ENCODE data around the gene CLIC4. TPM values are rescaled to one million over a fixed set of nuclear protein-coding genes. Genes with fewer than 3 reads are reported as not detected.

CLIC4 gene
- total and polyA plus RNA-seq, 10 donors = 17.0 to 99.6 (median 71.2) TPM

DNA sequence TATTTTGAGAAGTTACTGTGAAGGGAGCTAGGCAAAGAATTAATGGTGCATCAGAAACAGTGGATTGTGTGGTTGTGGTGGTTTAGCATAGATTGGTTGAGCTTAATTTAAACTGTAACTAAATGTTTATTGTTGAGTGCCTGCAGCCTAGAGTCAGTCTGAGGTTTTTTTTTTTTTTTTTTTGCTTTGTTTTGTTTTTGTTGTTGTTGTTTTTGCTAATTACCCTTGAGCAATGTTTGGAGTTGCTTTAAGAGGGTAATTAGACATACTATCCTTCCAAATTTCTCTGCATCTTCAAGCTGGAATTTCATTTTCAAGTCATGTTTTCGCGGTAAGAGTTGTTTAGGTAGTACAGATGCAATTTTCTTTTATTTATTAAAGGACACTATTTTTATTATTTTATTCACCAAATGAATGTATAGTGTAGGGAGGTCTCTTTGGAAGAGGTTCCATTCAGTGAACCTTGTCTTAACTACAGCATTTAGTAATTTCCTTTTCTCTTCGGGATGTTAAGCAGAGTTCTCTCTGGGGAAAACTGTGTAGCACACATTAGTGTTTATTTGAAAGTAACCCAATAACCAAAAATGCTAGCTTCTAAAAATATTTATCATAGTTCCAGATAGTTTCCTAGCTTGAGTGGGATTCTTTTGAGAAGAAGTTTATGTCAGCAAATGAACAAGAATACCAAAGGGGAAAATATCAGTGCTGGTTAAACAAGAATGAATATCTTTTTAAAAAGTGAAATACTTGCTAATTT lies 82.3 kb downstream of the CLIC4 start:
- Histone ChIP-seq H3K9me3 (no peaks in the 10 kb centered on the region), H3K27me3 (replicated peaks in 1 of 7) (no peaks in the 10 kb centered on the region), H3K4me1 (peaks cover 0 to 78% (median 26%) of the 10 kb centered on the region in 6 donors), H3K36me3 (peaks cover 0 to 6% (median 0%) of the 10 kb centered on the region in 6 donors), H3K27ac (no peak overlapping the region), H3K4me3 (no peak overlapping the region)
- TF ChIP-seq, protein P1, sequence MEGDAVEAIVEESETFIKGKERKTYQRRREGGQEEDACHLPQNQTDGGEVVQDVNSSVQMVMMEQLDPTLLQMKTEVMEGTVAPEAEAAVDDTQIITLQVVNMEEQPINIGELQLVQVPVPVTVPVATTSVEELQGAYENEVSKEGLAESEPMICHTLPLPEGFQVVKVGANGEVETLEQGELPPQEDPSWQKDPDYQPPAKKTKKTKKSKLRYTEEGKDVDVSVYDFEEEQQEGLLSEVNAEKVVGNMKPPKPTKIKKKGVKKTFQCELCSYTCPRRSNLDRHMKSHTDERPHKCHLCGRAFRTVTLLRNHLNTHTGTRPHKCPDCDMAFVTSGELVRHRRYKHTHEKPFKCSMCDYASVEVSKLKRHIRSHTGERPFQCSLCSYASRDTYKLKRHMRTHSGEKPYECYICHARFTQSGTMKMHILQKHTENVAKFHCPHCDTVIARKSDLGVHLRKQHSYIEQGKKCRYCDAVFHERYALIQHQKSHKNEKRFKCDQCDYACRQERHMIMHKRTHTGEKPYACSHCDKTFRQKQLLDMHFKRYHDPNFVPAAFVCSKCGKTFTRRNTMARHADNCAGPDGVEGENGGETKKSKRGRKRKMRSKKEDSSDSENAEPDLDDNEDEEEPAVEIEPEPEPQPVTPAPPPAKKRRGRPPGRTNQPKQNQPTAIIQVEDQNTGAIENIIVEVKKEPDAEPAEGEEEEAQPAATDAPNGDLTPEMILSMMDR (IDR thresholded peaks at IDR 0.05 in 8 of 11, conservative IDR thresholded peaks at IDR 0.05 in 3 of 11) = no peak
- TF ChIP-seq POLR2AphosphoS5 (IDR thresholded peaks at IDR 0.05) = no peak
- TF ChIP-seq POLR2A (IDR thresholded peaks at IDR 0.05) = no peak
- DNase-seq = no peak
- 70 to 78% (median 73%) methylated on average over 3 of the region's 3 CpGs for WGBS, 5 donors
- intact Hi-C loops (cut with DNase I; ENCODE audit: low total_unique reads) = loop anchor here (2.0 kb wide), 1 partner anchor 139 kb away; no protein-coding TSS in a partner anchor

DNA sequence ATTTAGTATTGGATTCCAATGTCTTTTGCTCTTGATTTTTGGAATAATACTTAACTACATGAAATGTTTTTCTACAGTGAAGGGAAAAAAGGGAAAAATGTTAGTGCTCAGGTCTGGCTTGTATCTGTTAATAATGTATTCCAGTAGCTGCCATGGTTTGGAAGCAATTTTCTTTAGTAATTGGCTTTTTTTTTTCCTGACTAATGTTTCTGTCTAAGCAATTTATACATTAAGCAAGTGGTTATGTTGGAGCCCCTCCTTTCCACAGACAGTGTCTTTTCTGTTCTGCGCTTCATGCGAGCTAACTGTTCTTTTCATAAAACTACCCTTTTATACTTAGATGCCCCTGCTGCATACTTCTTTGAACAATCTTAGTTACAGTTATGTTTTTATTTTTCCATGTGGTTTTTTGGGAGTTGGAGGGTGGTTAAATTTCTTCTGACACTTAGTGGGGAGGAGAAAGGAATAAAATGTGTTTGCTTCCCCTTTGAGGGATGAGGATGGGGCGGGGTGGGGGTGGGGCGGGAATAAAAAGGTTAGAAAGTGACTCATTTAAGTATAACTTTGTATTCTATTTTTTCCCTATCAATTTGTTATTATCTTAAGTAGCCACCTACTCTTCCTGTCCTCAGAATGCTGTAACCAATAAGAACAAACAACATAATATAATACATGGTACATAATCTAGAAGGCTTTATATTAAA lies 83.1 kb downstream of the CLIC4 start:
- Histone ChIP-seq H3K4me1 (peaks cover 0 to 70% (median 23%) of the 10 kb centered on the region in 6 donors), H3K36me3 (peaks cover 0 to 6% (median 0%) of the 10 kb centered on the region in 6 donors), H3K27ac (no peak overlapping the region), H3K4me3 (no peak overlapping the region), H3K27me3 (replicated peaks in 1 of 7) (no peaks in the 10 kb centered on the region), H3K9me3 (no peaks in the 10 kb centered on the region)
- intact Hi-C loops (cut with DNase I; ENCODE audit: low total_unique reads) = loop anchor here (2.0 kb wide), 1 partner anchor 140 kb away; no protein-coding TSS in a partner anchor
- DNase-seq = no peak
- WGBS, 5 donors = 81 to 91% (median 88%) methylated on average over 4 of the region's 4 CpGs
- TF ChIP-seq, protein P1 (IDR thresholded peaks at IDR 0.05 in 8 of 11, conservative IDR thresholded peaks at IDR 0.05 in 3 of 11) = no peak

DNA sequence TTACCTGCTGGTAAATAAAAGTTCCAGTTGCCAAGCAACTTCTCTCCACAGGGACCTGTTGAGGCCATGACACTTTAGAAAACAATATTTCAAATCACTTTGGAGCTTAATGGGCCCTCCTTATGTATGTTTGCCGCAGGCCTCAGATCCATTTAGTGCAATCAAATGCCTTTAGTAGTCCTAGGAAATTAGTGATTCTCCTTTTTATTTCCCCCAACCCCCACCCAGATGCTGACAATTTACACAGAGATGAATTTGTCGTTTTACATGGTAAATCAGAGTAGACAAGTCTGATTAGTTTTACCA lies 83.6 kb downstream of the CLIC4 start:
- 82 to 91% (median 88%) methylated on average over 2 of the region's 2 CpGs for WGBS, 5 donors
- intact Hi-C loops (cut with DNase I; ENCODE audit: low total_unique reads) = loop anchor here (2.0 kb wide), 1 partner anchor 140 kb away; no protein-coding TSS in a partner anchor
- TF ChIP-seq POLR2A (IDR thresholded peaks at IDR 0.05) (no peak), POLR2AphosphoS5 (IDR thresholded peaks at IDR 0.05) (no peak)
- TF ChIP-seq, protein P1 (IDR thresholded peaks at IDR 0.05 in 8 of 11, conservative IDR thresholded peaks at IDR 0.05 in 3 of 11) = no peak
- Histone ChIP-seq H3K4me3 (no peak overlapping the region), H3K9me3 (no peaks in the 10 kb centered on the region), H3K36me3 (peaks cover 0 to 6% (median 0%) of the 10 kb centered on the region in 6 donors), H3K27ac (no peak overlapping the region), H3K27me3 (replicated peaks in 1 of 7) (no peaks in the 10 kb centered on the region), H3K4me1 (peaks cover 0 to 68% (median 23%) of the 10 kb centered on the region in 6 donors)
- DNase-seq = no peak

DNA sequence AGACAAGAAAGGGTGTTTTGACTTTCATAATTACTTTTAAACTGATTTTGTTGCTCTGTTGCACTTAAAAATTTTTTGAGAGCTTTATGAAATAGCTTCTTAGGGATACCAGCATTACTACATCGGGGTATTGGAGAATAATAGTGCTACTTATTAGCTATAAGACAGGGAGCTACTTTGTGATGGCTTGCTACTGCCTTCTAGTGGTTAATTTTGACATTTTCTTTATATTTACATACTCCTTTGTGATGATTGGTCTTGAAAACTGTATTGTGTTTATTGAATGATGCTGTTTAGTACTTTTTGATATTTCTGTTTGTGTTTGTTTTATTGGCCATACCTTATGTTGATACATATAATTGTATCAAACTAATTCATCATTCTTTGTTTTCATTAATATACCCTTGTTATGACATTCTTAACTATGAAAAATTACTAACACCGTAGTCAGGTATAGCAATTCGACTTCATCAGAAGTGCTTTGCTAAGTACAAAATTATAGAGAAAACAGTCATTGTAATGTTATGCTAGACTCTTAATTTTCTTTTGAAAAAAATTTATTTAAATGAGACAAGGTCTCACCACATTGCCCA lies 85.5 kb downstream of the CLIC4 start:
- Histone ChIP-seq H3K27ac (no peak overlapping the region), H3K36me3 (peaks cover 0 to 6% (median 0%) of the 10 kb centered on the region in 6 donors), H3K4me1 (peaks cover 0 to 60% (median 23%) of the 10 kb centered on the region in 6 donors), H3K4me3 (no peak overlapping the region), H3K27me3 (replicated peaks in 1 of 7) (no peaks in the 10 kb centered on the region), H3K9me3 (no peaks in the 10 kb centered on the region)
- WGBS, 5 donors = 62 to 66% (median 64%) methylated on average over 3 of the region's 3 CpGs
- no peak for DNase-seq
- no peak for TF ChIP-seq POLR2AphosphoS5 (IDR thresholded peaks at IDR 0.05)
- TF ChIP-seq, protein P1 (IDR thresholded peaks at IDR 0.05 in 8 of 11, conservative IDR thresholded peaks at IDR 0.05 in 3 of 11) = peak; percentile 32 to 81 (median 61)
- intact Hi-C loops (cut with DNase I; ENCODE audit: low total_unique reads) = no loop called here

Measured in spleen (tissue), 11 donors.